ENCODE data around the gene CPAMD8. TPM values are rescaled to one million over a fixed set of nuclear protein-coding genes. Genes with fewer than 3 reads are reported as not detected.
"Not testable (repeated sequence)": the region's sequence is repeated elsewhere in the genome, so short reads cannot be mapped to it uniquely, and the experiment has no call there.

The CPAMD8 gene
- total RNA-seq, 1 donor from 2014 or later, result 294 TPM

- H3K4me1 Mint-ChIP-seq (ENCODE audit: unreplicated experiment), result no peaks in the 10 kb centered on the region
- peaks cover 30% of the 10 kb centered on the region for H3K36me3 Mint-ChIP-seq (ENCODE audit: unreplicated experiment)
- H3K27ac Mint-ChIP-seq (ENCODE audit: unreplicated experiment), result no peak overlapping the region
- peak; percentile 49 for DNase-seq (ENCODE audit: extremely low spot score, unreplicated experiment)
- no peaks in the 10 kb centered on the region for H3K9me3 Mint-ChIP-seq (ENCODE audit: unreplicated experiment)
- H3K27me3 Mint-ChIP-seq (ENCODE audit: unreplicated experiment), result no peaks in the 10 kb centered on the region
- H3K4me3 Mint-ChIP-seq (ENCODE audit: unreplicated experiment), result no peak overlapping the region
- no peak for TF ChIP-seq CTCF (IDR thresholded peaks at IDR 0.05)
These were observed 81.8 kb downstream of the CPAMD8 start for GRCh38 chr19:16944626-16945363.

- DNase-seq (ENCODE audit: extremely low spot score, unreplicated experiment), result peak; percentile 67
- TF ChIP-seq CTCF (IDR thresholded peaks at IDR 0.05), result no peak
- Mint-ChIP-seq H3K4me3 (ENCODE audit: unreplicated experiment) (no peak overlapping the region), H3K27me3 (ENCODE audit: unreplicated experiment) (no peaks in the 10 kb centered on the region), H3K9me3 (ENCODE audit: unreplicated experiment) (no peaks in the 10 kb centered on the region), H3K36me3 (ENCODE audit: unreplicated experiment) (peaks cover 26% of the 10 kb centered on the region), H3K4me1 (ENCODE audit: unreplicated experiment) (no peaks in the 10 kb centered on the region), H3K27ac (ENCODE audit: unreplicated experiment) (no peak overlapping the region)
These were observed 82.5 kb downstream of the CPAMD8 start for GRCh38 chr19:16943942-16944625.

GRCh38 chr19:16943090-16943489 lies 83.5 kb downstream of the CPAMD8 start:
- not testable (repeated sequence) for H3K4me3 Mint-ChIP-seq (ENCODE audit: unreplicated experiment); H3K4me1 Mint-ChIP-seq (ENCODE audit: unreplicated experiment); H3K9me3 Mint-ChIP-seq (ENCODE audit: unreplicated experiment); H3K27ac Mint-ChIP-seq (ENCODE audit: unreplicated experiment); H3K27me3 Mint-ChIP-seq (ENCODE audit: unreplicated experiment)
- H3K36me3 Mint-ChIP-seq (ENCODE audit: unreplicated experiment), result peaks cover 26% of the 10 kb centered on the region
- peak; percentile 34 for DNase-seq (ENCODE audit: extremely low spot score, unreplicated experiment)

- Mint-ChIP-seq H3K36me3 (ENCODE audit: unreplicated experiment) (peaks cover 29% of the 10 kb centered on the region), H3K9me3 (ENCODE audit: unreplicated experiment) (no peaks in the 10 kb centered on the region), H3K27ac (ENCODE audit: unreplicated experiment) (no peak overlapping the region), H3K4me3 (ENCODE audit: unreplicated experiment) (no peak overlapping the region), H3K27me3 (ENCODE audit: unreplicated experiment) (no peaks in the 10 kb centered on the region), H3K4me1 (ENCODE audit: unreplicated experiment) (no peaks in the 10 kb centered on the region)
- no peak for TF ChIP-seq CTCF (IDR thresholded peaks at IDR 0.05)
- DNase-seq (ENCODE audit: extremely low spot score, unreplicated experiment), result peak; percentile 74
These were observed 84.0 kb downstream of the CPAMD8 start for GRCh38 chr19:16942583-16942982.

- Mint-ChIP-seq H3K4me1 (ENCODE audit: unreplicated experiment) (no peaks in the 10 kb centered on the region), H3K27me3 (ENCODE audit: unreplicated experiment) (no peaks in the 10 kb centered on the region), H3K36me3 (ENCODE audit: unreplicated experiment) (peaks cover 20% of the 10 kb centered on the region), H3K9me3 (ENCODE audit: unreplicated experiment) (no peaks in the 10 kb centered on the region), H3K27ac (ENCODE audit: unreplicated experiment) (no peak overlapping the region), H3K4me3 (ENCODE audit: unreplicated experiment) (no peak overlapping the region)
- DNase-seq (ENCODE audit: extremely low spot score, unreplicated experiment), result peak; percentile 40
- no peak for TF ChIP-seq CTCF (IDR thresholded peaks at IDR 0.05)
These were observed 86.0 kb downstream of the CPAMD8 start for GRCh38 chr19:16940626-16941025.

- not testable (repeated sequence) for H3K27me3 Mint-ChIP-seq (ENCODE audit: unreplicated experiment); H3K4me3 Mint-ChIP-seq (ENCODE audit: unreplicated experiment); H3K27ac Mint-ChIP-seq (ENCODE audit: unreplicated experiment); H3K9me3 Mint-ChIP-seq (ENCODE audit: unreplicated experiment); DNase-seq (ENCODE audit: extremely low spot score, unreplicated experiment); H3K4me1 Mint-ChIP-seq (ENCODE audit: unreplicated experiment)
- H3K36me3 Mint-ChIP-seq (ENCODE audit: unreplicated experiment), result peaks cover 25% of the 10 kb centered on the region
These were observed 86.5 kb downstream of the CPAMD8 start for GRCh38 chr19:16940063-16940462.

Measured in osteocyte (in vitro differentiated cells).